Hematopoietic multipotent progenitor cell treated with erythropoietin and hydrocortisone succinate and interleukin-3 and kit ligand, for 17 days (in vitro differentiated cells): ENCODE measurements around the gene DTNB.
"Not testable (repeated sequence)": the region's sequence is repeated elsewhere in the genome, so short reads cannot be mapped to it uniquely, and the experiment has no call there.

ENCODE experiments used
- DNase-seq: peaks from one replicate; pipeline ENCODE4 v3.0.0-alpha.2; 2015; ENCODE audit warnings: low spot score

Gene DTNB

DNA sequence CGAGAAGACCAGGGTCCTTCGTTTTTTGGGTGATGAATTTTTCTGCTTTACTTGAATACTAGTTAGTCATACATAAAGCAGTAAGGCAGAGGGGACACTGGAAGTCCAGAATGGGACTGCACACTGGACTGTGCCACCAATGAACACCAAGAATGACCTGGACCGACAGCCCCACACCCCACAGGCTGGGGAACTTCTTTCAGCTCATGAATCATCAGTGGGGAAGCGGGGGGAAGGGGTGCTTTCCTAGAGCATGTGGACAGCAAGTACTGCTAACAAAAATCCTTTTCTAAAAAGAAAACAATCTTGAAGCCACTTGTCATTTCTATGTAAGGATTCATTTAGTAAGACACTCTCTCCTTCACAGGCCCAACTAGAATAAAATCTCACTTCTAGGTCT lies 86.0 kb downstream of the DTNB start:
- no peak for DNase-seq

DNA sequence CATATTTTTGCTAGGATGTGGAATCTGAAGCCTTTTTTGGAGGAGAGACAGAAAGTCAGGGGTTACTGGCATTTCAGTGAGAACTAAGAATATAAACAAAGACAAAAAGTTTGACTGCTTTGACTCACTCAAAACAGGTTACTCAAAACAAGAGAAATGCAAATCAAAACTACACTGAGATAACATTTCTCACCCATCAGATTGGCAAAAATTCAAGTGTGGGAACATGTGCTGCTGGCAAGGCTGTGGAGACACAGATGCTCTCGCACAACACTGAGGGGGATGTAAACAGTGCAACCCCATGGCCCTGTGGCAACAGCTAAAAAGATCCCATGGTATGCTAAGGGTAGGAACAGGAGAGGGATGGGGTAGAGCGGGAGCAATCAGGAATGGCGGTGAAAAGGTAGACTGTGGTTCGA lies 86.6 kb downstream of the DTNB start:
- no peak for DNase-seq

DNA sequence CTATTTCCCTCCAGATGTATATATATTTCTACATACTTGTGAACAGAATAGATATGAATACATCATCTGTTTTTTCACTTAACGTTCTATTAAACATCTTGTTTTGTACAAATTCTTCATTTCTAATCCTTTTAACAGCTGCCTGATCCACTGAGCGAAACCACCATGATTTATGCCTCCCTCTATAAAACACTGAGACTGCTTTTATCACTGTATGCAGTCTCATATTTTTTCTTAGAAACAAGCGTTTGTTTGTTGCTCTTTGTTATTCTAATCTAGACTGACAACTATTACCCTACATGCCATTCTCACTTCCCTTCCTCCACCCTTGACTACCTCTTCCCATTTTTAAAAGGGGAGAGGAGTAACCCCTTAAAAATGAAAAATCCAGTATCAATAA lies 88.2 kb downstream of the DTNB start:
- DNase-seq: no peak

DNA sequence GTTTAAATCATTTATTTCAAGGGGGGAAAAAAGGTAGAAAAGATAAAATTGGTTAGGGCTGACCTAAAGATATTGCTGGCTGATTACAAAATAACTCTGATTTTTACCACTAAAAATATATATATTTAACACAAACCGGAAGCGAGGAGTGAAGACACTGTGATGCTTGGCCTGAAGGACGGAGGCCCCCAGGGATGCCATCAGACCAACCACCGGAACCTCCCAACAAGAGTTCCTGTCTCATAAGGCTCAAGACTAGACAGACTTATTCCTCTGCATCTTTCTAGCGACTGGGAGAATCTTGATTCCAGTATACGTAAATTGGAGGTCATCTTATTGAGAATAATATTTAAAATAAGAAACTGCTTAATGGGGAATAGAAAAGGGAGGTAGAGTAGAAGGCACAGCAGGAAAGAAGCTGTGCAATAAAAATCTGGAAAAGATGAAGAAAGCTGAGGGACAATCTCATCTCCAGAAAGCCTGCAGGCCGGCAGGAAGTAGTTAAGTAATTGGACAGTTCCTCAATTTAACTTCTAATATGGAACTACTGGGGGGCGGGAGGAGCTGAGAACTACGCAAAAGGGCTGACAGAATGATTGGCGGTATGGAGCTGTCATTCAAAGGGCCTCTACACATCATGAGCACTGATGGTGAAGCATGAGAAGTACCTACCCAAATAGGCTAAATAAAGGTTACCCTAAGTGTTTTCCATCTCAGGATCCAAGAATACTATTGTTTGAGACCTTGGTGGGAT lies 91.1 kb downstream of the DTNB start:
- no peak for DNase-seq

DNA sequence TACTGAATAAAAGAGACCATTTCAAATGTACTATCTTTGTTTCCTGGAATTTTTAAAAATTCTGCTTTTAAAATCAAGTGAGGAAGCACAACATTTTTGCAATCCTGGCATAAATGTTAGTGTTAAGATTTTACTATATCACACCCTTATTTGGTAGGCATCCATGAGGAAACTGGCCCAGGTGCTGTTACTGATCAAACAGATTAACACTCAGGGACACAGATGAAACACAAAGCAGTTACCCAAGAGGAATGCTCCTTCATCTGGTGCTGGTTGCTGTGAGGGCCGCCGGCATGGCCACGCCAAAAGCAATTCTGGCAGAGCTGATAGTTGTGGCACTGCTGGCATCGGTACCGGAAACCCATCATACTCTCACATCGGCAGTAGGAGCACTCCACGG lies 96.8 kb downstream of the DTNB start:
- DNase-seq: no peak

DNA sequence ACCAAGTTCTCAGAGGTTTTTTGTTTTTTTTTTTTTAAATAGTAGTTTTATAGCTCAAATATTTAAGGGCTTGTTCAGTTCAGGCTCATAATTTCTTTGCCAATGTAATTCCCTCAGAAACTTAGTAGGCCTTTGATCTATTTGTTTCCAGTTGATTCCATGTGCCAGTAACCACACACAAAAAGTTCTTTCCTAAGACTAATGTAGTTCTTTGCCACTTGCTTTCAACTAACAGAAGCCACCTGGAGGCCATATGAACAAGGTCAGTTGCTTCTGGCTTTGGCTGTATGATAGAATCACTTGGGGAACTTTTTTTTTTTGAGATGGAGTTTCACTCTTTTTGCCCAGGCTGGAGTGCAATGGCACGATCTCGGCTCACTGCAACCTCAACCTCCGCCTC lies 100.7 kb downstream of the DTNB start:
- no peak for DNase-seq

DNA sequence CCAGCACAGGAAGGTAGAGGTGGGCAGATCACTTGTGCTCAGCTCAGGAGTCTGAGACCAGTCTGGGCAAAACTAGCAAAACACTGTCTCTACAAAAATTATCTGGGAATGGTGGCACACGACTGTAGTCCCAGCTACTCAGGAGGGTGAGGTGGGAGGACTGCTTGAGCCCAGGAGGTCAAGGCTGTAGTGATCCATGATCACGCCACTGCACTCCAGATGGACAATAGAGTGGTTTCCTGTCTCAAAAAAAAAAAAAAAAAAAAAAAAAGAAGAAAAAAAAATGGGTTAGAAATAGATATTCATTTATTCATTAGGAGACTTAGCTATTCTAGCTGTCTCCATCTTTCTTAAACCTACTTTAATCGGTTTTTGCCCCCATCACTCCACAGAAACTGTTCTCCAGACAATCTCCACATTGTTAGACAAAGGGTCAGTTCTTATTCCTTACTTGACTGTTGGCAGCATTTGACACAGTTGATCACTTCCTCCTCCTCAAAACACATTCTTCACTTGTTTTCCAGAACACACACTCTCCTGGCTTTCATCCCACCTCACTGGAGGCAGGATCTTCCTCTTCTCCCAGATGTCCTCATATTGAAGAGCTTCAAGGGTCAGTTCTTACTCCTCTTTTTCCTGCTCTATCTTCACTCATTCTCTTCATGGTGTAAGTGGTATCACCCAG lies 103.1 kb downstream of the DTNB start:
- DNase-seq: no peak

DNA sequence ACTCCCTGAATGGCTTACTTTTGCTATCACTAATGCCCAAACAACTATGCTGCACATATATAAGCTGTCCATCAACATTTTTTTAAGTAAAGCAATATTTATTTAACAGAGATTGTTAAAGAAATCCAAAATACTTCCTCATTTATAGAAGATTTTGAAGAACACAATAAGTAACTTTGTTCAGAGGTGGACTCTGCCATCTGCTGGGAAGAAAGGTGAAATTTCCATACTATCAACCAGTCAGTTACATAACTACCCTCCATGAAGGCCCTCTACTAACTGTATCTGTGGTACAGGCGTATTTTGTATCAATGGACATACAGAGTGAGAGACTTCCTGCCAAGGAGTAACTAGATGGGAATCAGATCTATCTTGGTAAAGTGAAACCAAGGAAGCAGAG lies 106.0 kb downstream of the DTNB start:
- no peak for DNase-seq

DNA sequence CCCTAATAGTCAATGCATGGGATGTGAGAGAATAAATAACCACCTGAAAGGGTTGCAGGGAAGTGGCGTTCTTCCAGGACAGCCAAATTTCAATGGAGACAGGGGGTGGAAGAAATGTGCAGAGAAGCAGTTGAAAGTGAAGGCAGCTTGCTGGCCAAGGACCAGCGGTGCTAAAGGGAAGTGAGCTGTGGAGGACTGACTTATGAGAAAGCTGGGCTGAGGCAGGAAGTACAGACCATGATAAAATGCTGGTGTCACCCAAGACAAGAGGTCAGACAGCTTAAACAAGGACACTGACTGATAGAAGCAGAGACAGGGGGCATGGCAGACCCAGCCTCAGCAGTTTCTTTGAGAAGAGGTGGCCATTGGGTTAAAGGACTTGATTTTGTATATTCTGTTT lies 106.7 kb downstream of the DTNB start:
- DNase-seq: no peak

DNA sequence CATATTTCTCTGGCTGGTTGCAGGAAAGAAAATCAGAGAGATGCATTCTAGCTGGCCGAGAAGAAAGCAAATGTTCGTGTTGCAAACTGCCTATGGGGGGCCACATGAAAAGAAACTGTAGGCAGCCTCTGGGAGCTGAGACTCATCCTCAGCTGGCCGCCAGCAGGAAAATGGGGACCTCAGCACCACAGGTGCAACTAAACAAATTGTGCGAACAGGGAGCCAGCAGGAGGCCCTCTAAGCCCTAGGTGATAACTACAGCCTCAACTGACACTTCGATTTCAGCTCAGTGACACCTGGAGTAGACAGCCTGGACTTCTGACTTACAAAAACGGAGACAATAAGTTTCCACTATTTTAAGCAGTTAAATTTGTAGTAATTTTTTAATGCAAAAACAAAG lies 107.3 kb downstream of the DTNB start:
- DNase-seq: no peak

DNA sequence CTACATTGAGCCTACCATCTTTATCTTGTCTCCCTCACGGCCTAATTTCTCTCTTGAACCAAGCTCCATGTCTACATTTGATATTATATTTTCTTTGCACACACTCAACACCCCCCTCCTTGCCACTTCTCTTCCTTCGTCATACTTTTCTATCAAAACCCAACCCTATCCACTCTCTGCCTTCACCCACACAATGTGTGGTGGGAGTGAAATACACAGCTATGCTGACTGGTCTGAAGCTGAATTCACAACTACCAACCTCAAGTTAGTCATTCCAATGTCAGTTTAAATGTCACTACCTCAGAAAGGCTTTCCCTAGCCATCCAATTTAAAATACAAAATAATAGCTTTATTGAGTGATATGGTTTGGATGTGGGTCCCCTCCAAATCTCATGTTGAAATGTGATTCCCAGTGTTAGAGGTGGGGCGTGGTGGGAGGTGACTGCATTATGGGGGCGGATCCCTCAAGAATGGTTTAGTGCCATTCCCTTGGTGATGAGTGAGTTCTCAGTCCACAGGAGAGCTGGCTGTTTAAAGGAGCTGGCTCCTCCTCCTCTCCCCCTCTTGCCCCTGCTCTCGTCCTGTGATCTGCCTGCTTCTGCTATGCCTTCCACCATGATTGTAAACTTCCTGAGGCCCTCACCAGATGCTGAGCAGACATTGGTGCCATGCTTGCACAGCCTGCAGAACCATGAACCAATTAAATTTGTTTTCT lies 112.1 kb downstream of the DTNB start:
- no peak for DNase-seq

DNA sequence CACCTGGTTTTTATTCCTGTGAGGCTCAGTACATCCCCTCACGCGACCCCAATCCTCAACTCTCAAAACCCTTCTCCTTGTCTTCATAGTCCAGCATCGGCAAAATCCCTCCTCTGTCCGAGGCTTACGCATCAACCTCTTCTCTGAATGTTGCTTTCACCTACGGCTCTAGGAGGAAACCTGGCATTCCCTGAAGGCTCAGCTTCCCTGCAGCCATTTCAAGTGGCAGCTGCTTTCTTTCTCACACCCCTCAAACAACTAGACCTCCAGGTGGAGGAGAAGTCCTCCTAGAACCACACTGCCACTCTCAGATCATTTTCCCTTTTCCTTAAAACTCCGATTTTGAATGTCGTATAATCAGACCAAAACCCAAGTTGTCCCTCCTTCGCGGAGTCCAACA lies 114.2 kb downstream of the DTNB start:
- no peak for DNase-seq

DNA sequence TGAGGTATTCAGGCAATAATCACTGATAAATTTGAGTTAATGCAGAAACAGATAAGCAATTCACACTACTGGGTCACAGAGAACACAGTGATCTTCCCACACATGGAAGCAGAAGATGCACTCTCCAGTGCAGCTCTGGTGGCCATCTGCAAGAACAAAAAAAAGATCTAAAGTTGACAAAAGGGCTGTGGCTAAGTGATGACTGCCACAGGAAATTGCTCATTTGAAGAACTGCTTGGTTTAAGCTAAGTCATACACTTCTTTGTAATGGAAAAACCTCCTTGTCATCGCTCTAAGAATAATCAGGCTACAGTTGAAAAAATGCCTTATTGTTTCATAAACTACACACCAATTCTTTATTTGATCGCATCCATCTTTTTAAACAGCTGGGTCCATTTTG lies 115.1 kb downstream of the DTNB start:
- no peak for DNase-seq

DNA sequence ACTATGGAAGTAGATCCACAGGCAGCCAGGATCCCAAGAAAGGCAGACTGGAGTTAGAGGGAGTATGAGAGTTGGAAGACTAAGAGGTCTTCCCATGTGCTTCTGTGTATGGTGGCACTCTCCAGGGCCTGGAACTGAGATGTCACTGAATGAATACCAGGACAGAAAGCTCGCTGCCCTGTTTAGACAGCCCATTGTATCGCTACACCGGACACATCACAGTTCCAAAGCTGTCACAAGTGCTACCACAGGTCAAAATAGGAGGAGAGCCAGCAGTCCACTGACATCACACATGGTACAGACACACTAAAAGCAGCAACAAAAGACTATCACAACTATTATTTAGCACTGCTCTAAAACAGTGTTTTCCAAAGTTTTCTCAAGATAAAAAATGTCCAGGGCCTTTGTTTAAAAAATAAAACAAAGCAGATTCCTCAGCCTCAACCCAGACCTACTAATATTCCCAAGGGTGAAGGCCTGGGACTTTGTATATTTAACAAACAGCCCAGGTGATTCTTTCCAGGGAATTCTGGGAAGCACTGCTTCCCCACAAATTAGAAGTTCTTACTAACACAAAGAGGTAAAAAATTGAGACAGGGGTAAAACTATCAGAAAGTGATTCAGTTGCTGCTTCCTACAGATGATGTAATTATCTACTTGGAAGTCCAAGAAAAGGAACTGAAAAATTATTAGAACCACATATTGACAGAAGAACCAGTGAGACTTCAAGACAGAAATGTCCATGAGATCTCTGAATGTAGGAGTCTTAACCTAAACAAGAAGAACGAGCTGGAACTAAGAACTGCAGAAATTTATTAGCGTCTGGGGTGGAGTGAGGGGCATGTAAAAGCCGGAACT lies 116.0 kb downstream of the DTNB start:
- DNase-seq: no peak

DNA sequence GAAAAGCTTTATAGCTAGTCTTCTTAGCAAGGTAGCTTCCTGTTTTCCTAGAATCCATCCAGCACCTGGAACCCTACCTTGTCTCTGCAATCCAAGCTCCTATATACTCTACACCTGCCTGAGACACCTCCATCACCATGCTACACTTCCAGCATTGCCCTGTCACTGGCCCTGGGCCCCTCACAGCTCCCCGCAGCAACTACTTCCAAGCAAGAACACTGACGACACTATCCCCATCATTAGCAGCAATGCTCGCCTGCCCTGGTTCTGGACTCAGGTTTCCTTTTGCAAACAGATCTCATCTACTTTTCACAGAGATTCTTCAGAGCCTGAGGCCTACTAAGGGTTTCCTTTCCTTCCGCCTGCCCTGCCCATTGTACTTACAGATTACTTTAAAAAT lies 121.1 kb downstream of the DTNB start:
- DNase-seq: no peak

DNA sequence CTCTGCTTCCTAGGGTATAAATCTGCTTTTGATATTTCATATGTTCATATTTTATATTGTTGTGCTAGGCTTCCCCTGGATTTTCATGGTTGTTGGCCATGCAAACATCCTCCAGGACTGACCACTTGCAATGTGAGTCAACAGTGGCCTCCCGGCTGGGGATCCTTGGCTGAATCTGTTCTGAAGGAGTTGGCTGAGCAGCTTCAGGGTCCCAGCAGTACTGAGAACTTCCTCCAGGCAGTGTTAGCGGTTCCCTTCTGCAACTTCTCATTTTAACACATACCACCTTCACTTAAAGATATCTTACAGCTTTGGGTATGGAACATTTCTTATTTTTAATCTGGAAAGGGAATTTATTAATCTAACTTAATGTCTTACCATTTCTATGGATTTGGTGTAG lies 122.1 kb downstream of the DTNB start:
- DNase-seq: no peak

DNA sequence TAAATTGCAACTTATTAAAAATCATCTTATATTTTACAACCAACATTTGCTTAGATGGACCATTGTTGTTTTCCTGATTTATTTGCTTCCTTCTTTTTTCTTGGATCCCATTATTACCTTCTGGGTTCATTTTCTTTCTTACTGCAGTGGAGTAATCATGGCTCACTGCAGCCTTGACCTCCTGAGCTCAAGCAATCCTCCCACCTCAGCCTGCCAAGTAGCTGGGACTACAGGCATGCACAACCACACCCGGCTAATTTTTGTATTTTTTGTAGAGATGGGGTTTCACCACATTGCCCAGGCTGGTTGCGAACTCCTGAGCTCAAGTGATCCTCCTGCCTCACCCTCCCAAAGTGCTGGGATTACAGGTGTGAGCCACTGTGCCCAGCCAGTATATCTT lies 123.8 kb downstream of the DTNB start:
- not testable (repeated sequence) for DNase-seq

DNA sequence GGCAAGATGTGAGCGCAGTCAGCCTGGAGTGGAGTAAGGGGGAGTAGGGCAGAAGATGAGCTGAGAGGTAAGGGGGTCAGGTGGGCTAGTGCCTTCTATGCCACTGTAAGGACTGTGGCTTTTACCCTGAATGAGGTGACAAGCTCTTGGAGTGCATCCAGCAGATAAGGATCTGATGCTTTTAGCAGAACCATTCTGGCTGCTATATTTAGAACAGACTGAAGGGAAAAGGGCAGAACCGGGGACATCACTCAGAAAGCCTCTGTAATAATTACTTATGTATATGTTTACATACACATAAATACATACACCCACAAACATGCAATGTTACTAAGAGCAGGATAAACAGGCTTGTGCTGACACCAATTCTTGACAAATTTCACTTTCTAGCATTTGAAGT lies 124.8 kb downstream of the DTNB start:
- DNase-seq: no peak

DNA sequence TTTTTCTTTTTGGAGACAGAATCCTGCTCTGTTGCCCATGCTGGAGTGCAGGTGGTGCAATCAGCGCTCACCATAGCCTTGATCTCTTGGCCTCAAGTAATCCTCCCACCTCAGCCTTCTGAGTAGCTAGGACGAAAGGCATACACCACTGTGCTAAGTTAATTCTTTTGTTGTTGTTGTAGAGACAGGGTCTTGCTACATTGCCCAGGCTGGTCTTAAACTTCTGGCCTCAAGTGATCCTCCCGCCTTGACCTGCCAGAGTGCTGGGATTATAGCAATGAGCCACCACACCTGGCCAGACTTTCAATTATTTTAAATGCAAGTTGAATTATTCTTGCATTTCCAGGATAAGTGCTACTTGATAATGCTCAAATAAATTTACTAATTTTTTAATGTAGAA lies 126.5 kb downstream of the DTNB start:
- DNase-seq: no peak

DNA sequence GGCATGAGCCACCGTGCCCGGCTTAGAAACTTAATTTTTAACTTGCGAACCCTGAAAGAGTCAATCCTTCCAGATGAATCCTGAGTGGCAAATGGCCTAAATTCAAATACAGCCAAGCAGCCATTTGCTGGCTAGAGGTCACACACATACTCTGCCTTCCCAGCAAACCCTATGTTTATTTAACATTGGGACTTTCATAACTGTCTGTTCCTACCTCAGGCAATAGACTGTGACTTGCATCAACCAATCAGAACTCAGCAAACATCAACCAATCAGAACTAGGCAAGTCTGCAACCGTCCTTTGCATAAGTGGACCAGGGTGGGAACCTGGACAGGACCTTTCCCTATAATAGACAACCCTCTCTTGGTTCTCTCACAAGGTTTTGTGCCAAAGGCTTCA lies 127.5 kb downstream of the DTNB start:
- no peak for DNase-seq

DNA sequence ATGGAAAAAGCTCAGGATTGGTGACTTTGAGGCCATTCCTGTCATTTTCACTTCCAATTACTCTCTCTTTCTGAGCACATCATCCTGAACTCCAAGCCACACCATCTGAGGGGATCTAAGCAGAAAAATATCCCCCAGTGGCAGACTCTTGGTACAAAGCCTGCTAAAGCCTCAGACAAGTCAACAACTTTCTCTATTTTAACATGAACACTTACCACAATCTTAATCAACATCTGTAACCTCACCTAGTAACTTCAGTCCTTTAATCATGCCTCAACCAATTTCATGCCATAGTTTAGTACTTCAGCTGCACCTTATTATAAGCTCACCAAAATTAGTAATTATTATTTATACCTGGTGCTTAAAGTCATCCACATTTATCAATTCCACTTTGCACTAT lies 128.9 kb downstream of the DTNB start:
- no peak for DNase-seq

DNA sequence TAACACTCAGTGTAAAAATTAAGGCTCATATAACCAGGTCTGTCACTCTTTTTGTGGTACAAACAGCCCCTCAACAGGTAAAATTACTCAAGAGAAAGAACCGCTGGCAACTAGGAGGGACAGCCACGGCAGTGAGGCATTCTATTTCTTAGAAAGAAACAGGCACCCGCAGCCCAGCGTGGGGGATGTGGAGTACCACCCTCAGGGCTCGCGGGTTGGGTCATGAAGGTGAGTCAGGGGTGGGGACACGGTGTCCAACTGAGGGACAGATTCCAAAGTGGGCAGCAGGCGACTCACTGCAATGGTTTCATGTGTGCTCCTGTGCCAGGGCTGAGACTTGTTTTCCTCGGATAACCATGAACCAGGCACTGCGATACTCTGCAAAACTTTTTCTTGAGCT lies 129.4 kb downstream of the DTNB start:
- no peak for DNase-seq
